C4-2B (cell line): ENCODE measurements around the gene SAP30BP.
A peak's percentile ranks its signal among the peaks of the same experiment; 100 is the strongest.

Experiments used
- H3K27ac ChIP-seq: fragments of 450-650 bp; 2 replicates; pipeline ENCODE4 v1.5.1; 2017
- ZFX ChIP-seq: fragments of 450-650 bp; IDR thresholded peaks from 2 replicates; pipeline ENCODE4 v1.6.1; 2017
- TF ChIP-seq, protein P1 (sequence below): fragments of 450-650 bp; conservative IDR thresholded peaks from 2 replicates; pipeline ENCODE4 v1.5.1; 2017; ENCODE audit warnings: mild to moderate bottlenecking

SAP30BP gene

GRCh38 chr17:75652341-75652740 is 14.8 kb upstream of the SAP30BP start:
- no peak overlapping the region for H3K27ac ChIP-seq
- TF ChIP-seq, protein P1, sequence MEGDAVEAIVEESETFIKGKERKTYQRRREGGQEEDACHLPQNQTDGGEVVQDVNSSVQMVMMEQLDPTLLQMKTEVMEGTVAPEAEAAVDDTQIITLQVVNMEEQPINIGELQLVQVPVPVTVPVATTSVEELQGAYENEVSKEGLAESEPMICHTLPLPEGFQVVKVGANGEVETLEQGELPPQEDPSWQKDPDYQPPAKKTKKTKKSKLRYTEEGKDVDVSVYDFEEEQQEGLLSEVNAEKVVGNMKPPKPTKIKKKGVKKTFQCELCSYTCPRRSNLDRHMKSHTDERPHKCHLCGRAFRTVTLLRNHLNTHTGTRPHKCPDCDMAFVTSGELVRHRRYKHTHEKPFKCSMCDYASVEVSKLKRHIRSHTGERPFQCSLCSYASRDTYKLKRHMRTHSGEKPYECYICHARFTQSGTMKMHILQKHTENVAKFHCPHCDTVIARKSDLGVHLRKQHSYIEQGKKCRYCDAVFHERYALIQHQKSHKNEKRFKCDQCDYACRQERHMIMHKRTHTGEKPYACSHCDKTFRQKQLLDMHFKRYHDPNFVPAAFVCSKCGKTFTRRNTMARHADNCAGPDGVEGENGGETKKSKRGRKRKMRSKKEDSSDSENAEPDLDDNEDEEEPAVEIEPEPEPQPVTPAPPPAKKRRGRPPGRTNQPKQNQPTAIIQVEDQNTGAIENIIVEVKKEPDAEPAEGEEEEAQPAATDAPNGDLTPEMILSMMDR, result no peak
- no peak for TF ChIP-seq ZFX

- no peak overlapping the region for H3K27ac ChIP-seq
- TF ChIP-seq, protein P1, result peak; percentile 76
- no peak for TF ChIP-seq ZFX
These were observed 14.1 kb upstream of the SAP30BP start for GRCh38 chr17:75652934-75653549.

- H3K27ac ChIP-seq, result no peak overlapping the region
- TF ChIP-seq ZFX, result no peak
- TF ChIP-seq, protein P1, result no peak; the same call in 1 of the 2 replicates
These were observed 13.0 kb upstream of the SAP30BP start for GRCh38 chr17:75654176-75654575.

GRCh38 chr17:75658237-75658636 is 8.9 kb upstream of the SAP30BP start:
- TF ChIP-seq ZFX, result no peak
- TF ChIP-seq, protein P1, result no peak
- no peak overlapping the region for H3K27ac ChIP-seq

- no peak overlapping the region for H3K27ac ChIP-seq
- TF ChIP-seq ZFX, result no peak
- TF ChIP-seq, protein P1, result no peak
These were observed 5.6 kb upstream of the SAP30BP start for GRCh38 chr17:75661531-75661930.

DNA sequence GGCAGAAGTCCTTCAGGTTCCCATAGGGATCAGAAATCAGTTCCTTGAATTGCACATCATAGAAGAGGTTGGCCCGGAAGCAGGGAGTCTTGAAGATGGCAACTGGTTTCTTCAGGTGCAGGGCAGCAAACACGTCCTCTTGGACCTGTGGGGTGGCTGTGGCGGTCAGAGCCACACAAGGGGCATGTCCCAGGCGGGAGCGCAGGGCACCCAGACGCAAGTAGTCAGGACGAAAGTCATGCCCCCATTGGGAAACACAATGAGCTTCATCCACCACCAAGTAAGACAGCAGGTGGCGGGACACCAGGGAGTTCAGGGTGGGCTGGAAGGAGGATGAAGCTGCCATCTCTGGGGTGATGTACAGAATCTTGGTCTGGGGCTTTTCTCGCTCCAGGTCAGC is 4.6 kb upstream of the SAP30BP start:
- no peak overlapping the region for H3K27ac ChIP-seq
- TF ChIP-seq ZFX, result no peak
- TF ChIP-seq, protein P1, result no peak

DNA sequence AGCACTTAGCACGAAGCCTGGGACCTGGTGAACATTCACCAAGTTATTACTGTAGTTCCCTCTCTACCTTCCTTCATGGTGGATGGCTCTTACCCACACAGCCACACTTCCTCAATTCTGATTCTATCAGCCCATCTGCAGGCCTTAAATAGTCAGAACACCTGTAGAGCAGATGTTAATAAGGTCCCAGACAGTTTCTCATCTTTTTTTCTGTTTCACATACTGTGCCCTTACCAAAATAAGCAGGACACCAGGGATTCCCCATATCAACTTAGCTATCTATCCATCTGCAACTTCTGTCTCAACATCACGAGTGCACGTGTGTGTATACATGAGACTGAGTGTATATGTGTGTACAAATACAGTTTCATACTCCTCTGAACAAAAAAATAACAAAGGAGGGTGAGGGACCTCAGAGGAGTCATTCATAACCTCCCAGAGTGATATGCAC is 3.0 kb upstream of the SAP30BP start:
- H3K27ac ChIP-seq, result no peak overlapping the region
- TF ChIP-seq ZFX, result no peak
- TF ChIP-seq, protein P1, result no peak
